GM23338 (cell line): ENCODE measurements around the gene PSMD8.

ENCODE experiments used
- CREB1 ChIP-seq: fragments of 250-450 bp; sonication (Bioruptor Pico); IDR thresholded peaks from 2 replicates; pipeline ENCODE4 v1.5.0; 2020; ENCODE audit warnings: low read depth, mild to moderate bottlenecking, moderate library complexity
- CTCF ChIP-seq, 2 experiments: fragments of 200-600 bp in 1 of 2; sonication (generic) in 1 of 2; conservative IDR thresholded peaks; 2 replicates each; pipeline versions ENCODE4 v1.5.1 to v1.6.1; 2016 to 2017; ENCODE audit warnings: antibody characterized with exemption in 2 of 2, low read depth in 2 of 2, mild to moderate bottlenecking in 2 of 2, moderate library complexity in 1 of 2
- EZH2 ChIP-seq: fragments of 200-600 bp; sonication (generic); IDR thresholded peaks from one replicate; pipeline ENCODE4 v1.8.0; 2017; ENCODE audit warnings: antibody characterized with exemption, mild to moderate bottlenecking, low read depth; ENCODE audit not compliant: unreplicated experiment
- EZH2phosphoT487 ChIP-seq: fragments of 200-600 bp; sonication (generic); IDR thresholded peaks from one replicate; pipeline ENCODE4 v1.8.1; 2018; ENCODE audit warnings: antibody characterized with exemption; ENCODE audit not compliant: unreplicated experiment
- POLR2AphosphoS5 ChIP-seq: IDR thresholded peaks from 2 replicates; pipeline ENCODE4 v1.6.1; 2016; ENCODE audit warnings: antibody characterized with exemption, low read depth
- REST ChIP-seq: IDR thresholded peaks from one replicate; pipeline ENCODE4 v1.6.1; 2018; ENCODE audit warnings: antibody characterized with exemption; ENCODE audit not compliant: unreplicated experiment

- TF ChIP-seq CTCF (conservative IDR thresholded peaks at IDR 0.05; ENCODE audit: low read depth in 2 of 2) (no peak), EZH2phosphoT487 (no peak), REST (no peak), EZH2 (peak; percentile 25), CREB1 (CRISPR knock-in tag) (no peak), POLR2AphosphoS5 (no peak)
Observed at GRCh38 chr19:38395381-38396114, 21.2 kb downstream of the PSMD8 start.
